GM12875 (cell line): ENCODE results near the gene TSC22D1.

Source experiments
- H3K4me3 ChIP-seq: one replicate; pipeline ENCODE4 v1.5.1; 2011; ENCODE audit warnings: low read depth, low read length, control low read depth
- CTCF ChIP-seq: IDR thresholded peaks from 2 replicates; pipeline ENCODE4 v1.5.1; 2011; ENCODE audit warnings: low read depth, mild to moderate bottlenecking, control low read depth, inconsistent platforms, low read length, moderate library complexity, borderline replicate concordance; ENCODE audit not compliant: insufficient read depth

The TSC22D1 gene

GRCh38 chr13:44455769-44456168 is 120.4 kb downstream of the TSC22D1 start:
- TF ChIP-seq CTCF = no peak

GRCh38 chr13:44453881-44454280 is 122.2 kb downstream of the TSC22D1 start:
- no peak for TF ChIP-seq CTCF
- no peak overlapping the region for H3K4me3 ChIP-seq

More at GRCh38 chr13:44455769-44456168, 120.4 kb downstream of the TSC22D1 start:
- no peak overlapping the region for H3K4me3 ChIP-seq

- no peak for TF ChIP-seq CTCF
- no peak overlapping the region for H3K4me3 ChIP-seq
Measured at GRCh38 chr13:44453069-44453468, 123.1 kb downstream of the TSC22D1 start.

GRCh38 chr13:44452418-44452817 is 123.7 kb downstream of the TSC22D1 start:
- no peak overlapping the region for H3K4me3 ChIP-seq
- no peak for TF ChIP-seq CTCF

GRCh38 chr13:44451651-44452050 is 124.5 kb downstream of the TSC22D1 start:
- TF ChIP-seq CTCF = no peak
- no peak overlapping the region for H3K4me3 ChIP-seq

- TF ChIP-seq CTCF = no peak
- no peak overlapping the region for H3K4me3 ChIP-seq
Measured at GRCh38 chr13:44451126-44451525, 125.0 kb downstream of the TSC22D1 start.

- TF ChIP-seq CTCF = no peak
- H3K4me3 ChIP-seq = no peak overlapping the region
Measured at GRCh38 chr13:44449999-44450821, 125.9 kb downstream of the TSC22D1 start.
